ENCODE data around the gene SHKBP1.

The SHKBP1 gene

GRCh38 chr19:40603071-40603388 is 26.4 kb downstream of the SHKBP1 start:
- no peak for DNase-seq (ENCODE audit: low spot score)

GRCh38 chr19:40603389-40604170 is 26.9 kb downstream of the SHKBP1 start:
- peak; percentile 98 for DNase-seq (ENCODE audit: low spot score)

- DNase-seq (ENCODE audit: low spot score) = no peak
Measured at GRCh38 chr19:40604171-40604646, 27.5 kb downstream of the SHKBP1 start.

- no peak for DNase-seq (ENCODE audit: low spot score)
Measured at GRCh38 chr19:40604647-40605215, 28.1 kb downstream of the SHKBP1 start.

- no peak for DNase-seq (ENCODE audit: low spot score)
Measured at GRCh38 chr19:40605216-40605971, 28.7 kb downstream of the SHKBP1 start.

GRCh38 chr19:40607311-40608239 is 30.9 kb downstream of the SHKBP1 start:
- DNase-seq (ENCODE audit: low spot score) = no peak

GRCh38 chr19:40608240-40608621 is 31.6 kb downstream of the SHKBP1 start:
- DNase-seq (ENCODE audit: low spot score) = no peak

GRCh38 chr19:40608957-40609356 is 32.3 kb downstream of the SHKBP1 start:
- DNase-seq (ENCODE audit: low spot score) = no peak

GRCh38 chr19:40609561-40610395 is 33.1 kb downstream of the SHKBP1 start:
- DNase-seq (ENCODE audit: low spot score) = peak; percentile 83

- no peak for DNase-seq (ENCODE audit: low spot score)
Measured at GRCh38 chr19:40610396-40611064, 33.9 kb downstream of the SHKBP1 start.

GRCh38 chr19:40611096-40611495 is 34.4 kb downstream of the SHKBP1 start:
- no peak for DNase-seq (ENCODE audit: low spot score)

GRCh38 chr19:40611900-40612698 is 35.4 kb downstream of the SHKBP1 start:
- no peak for DNase-seq (ENCODE audit: low spot score)

GRCh38 chr19:40612831-40613689 is 36.4 kb downstream of the SHKBP1 start:
- peak; percentile 81 for DNase-seq (ENCODE audit: low spot score)

- peak; percentile 86 for DNase-seq (ENCODE audit: low spot score)
Measured at GRCh38 chr19:40613690-40614621, 37.3 kb downstream of the SHKBP1 start.

- DNase-seq (ENCODE audit: low spot score) = peak; percentile 84
Measured at GRCh38 chr19:40614622-40615411, 38.1 kb downstream of the SHKBP1 start.

GRCh38 chr19:40616178-40616577 is 39.5 kb downstream of the SHKBP1 start:
- no peak for DNase-seq (ENCODE audit: low spot score)

GRCh38 chr19:40616941-40617340 is 40.3 kb downstream of the SHKBP1 start:
- DNase-seq (ENCODE audit: low spot score) = no peak

Data from left forelimb (tissue), 1 donor.